Testis (tissue), 3 donors: ENCODE data around the gene MEF2A. TPM values are rescaled to one million over a fixed set of nuclear protein-coding genes. Genes with fewer than 3 reads are reported as not detected.

Source experiments
- DNase-seq: peaks from one replicate; pipeline ENCODE4 v3.0.0-alpha.2; 2019
- H3K27ac ChIP-seq, 2 donors: fragments of 200-600 bp; sonication (generic); one replicate each; pipeline ENCODE4 v1.5.1; 2019
- H3K27me3 ChIP-seq: fragments of 200-600 bp; sonication (generic); one replicate; pipeline ENCODE4 v1.5.1; 2019
- H3K36me3 ChIP-seq: fragments of 200-600 bp; sonication (generic); one replicate; pipeline ENCODE4 v1.5.1; 2017; ENCODE audit warnings: low read depth; ENCODE audit errors: missing control alignments
- H3K4me1 ChIP-seq: fragments of 200-600 bp; sonication (generic); one replicate; pipeline ENCODE4 v1.5.1; 2019
- H3K4me3 ChIP-seq, 2 donors: fragments of 200-600 bp; sonication (generic); one replicate each; pipeline ENCODE4 v1.5.1; 2017 to 2019
- H3K9me3 ChIP-seq: fragments of 200-600 bp; sonication (generic); one replicate; pipeline ENCODE4 v1.5.1; 2017
- POLR2A ChIP-seq: fragments of 450-650 bp; IDR thresholded peaks from one replicate; pipeline ENCODE4 v1.6.1; 2017; ENCODE audit warnings: antibody characterized with exemption, mild to moderate bottlenecking, moderate library complexity
- WGBS, 2 donors: methylation state at CpG; one replicate each; pipeline ENCODE4 v1.1.5; 2018; 5-methylcytosine and 5-hydroxymethylcytosine counted together
- intact Hi-C: fragments of 100-400 bp; cut with DNase I; formaldehyde crosslinking; loops from one replicate; pipeline ENCODE4 v1.15.1; 2023; ENCODE audit warnings: low total_unique reads
- polyA plus RNA-seq: library from polyadenylated mRNA; stranded (reverse); fragments of 350-450 nt; fragmentation: Illumina TruSeq; extraction: RNeasy Lipid Tissue Mini Kit (QIAGEN cat#74804); gene quantifications from one replicate; pipeline ENCODE4 v1.2.3, GENCODE V29; 2014; ENCODE audit warnings: low read depth, low replicate concordance; ENCODE audit not compliant: insufficient read depth
- small RNA-seq, 2 donors: library from RNA; depleted of rRNA; stranded (forward); fragments of <200 nt; gene quantifications; one replicate each; pipeline ENCODE3, GENCODE V24; 2016
- total RNA-seq, 2 donors: library from RNA; depleted of rRNA; stranded (reverse); fragments of >200 nt; gene quantifications; one replicate each; pipeline ENCODE4 v1.2.3, GENCODE V29; 2016
- TF ChIP-seq, protein P1 (sequence below), 3 experiments: fragments of 450-650 bp in 2 of 3; fragments of 200-600 bp in 1 of 3; sonication (generic) in 1 of 3; IDR thresholded peaks; one replicate each; pipeline ENCODE4 v1.5.1; 2016 to 2019; ENCODE audit warnings: antibody characterized with exemption in 3 of 3, mild to moderate bottlenecking in 2 of 3, moderate library complexity in 1 of 3

Gene MEF2A
- total and polyA plus RNA-seq, 3 donors from 2014 or later: 33.7 to 68.9 (median 67.9) TPM

DNA sequence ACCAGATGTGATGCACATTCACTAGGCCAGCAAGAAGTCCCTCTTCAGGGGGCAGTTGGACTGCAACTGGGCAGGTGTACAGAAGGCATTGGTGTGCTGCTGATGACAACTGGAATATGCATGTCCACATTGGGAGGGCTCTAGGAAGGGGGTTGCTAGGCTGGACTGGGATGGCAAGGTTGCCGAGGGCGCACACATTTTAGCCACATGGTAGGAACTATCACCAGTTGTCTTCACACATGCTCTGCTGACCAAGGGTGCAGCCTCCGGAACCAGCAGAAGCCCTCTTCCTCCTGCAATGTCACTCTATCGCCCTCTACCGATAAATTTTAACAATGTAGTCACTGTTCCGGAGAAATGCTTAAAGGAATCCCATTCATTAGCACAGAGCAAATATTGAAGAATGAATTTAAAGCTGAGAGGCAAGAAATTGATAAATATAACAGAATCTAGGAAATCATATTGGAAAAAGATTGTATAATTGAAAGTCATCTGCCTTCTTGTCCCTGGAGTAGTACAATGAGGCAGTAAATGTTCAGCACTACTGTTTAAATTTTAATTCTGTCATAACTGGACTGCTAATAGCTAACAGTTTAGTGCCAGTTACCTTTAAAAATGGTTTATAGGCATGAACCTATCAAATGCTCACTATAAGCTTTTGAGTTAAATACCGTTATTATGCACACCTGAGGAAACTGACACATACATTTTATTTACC, 190.1 kb downstream of the MEF2A start:
- TF ChIP-seq, protein P1, sequence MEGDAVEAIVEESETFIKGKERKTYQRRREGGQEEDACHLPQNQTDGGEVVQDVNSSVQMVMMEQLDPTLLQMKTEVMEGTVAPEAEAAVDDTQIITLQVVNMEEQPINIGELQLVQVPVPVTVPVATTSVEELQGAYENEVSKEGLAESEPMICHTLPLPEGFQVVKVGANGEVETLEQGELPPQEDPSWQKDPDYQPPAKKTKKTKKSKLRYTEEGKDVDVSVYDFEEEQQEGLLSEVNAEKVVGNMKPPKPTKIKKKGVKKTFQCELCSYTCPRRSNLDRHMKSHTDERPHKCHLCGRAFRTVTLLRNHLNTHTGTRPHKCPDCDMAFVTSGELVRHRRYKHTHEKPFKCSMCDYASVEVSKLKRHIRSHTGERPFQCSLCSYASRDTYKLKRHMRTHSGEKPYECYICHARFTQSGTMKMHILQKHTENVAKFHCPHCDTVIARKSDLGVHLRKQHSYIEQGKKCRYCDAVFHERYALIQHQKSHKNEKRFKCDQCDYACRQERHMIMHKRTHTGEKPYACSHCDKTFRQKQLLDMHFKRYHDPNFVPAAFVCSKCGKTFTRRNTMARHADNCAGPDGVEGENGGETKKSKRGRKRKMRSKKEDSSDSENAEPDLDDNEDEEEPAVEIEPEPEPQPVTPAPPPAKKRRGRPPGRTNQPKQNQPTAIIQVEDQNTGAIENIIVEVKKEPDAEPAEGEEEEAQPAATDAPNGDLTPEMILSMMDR (IDR thresholded peaks at IDR 0.05): peak; percentile 67 to 75 (median 70)
- no peak for TF ChIP-seq POLR2A
- Histone ChIP-seq H3K27ac (no peak overlapping the region), H3K4me1 (no peaks in the 10 kb centered on the region), H3K36me3 (no peaks in the 10 kb centered on the region), H3K27me3 (no peaks in the 10 kb centered on the region), H3K9me3 (no peaks in the 10 kb centered on the region), H3K4me3 (no peak overlapping the region)
- intact Hi-C loops: no loop called here
- 16 to 20% methylated on average over 7 of the region's 7 CpGs for WGBS, 2 donors
- peak; percentile 64 for DNase-seq

DNA sequence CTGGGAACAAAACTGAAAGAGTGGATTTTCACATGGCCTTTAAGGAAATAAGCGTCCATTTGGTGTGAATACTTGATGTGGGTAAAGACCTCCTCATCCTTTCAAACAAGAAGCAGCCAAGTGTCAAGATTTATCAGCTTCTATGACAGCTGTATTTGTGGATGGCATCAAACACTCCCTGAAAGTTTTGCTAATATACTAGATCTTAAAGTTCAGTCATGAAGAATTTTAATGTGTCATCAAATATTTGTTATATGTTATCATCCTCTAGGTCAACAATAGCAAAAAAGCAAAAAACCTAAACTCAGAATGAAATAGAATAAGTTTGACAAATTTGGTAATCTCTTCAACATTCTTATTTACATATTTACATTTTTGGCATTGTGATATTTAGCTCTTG, 196.5 kb downstream of the MEF2A start:
- Histone ChIP-seq H3K4me1 (no peaks in the 10 kb centered on the region), H3K9me3 (no peaks in the 10 kb centered on the region), H3K27ac (no peak overlapping the region), H3K4me3 (no peak overlapping the region), H3K27me3 (no peaks in the 10 kb centered on the region), H3K36me3 (no peaks in the 10 kb centered on the region)
- TF ChIP-seq, protein P1 (IDR thresholded peaks at IDR 0.05): no peak
- TF ChIP-seq POLR2A: no peak
- 97 to 100% methylated on average over 1 of the region's 1 CpG for WGBS, 2 donors
- DNase-seq: no peak
- intact Hi-C loops: no loop called here

DNA sequence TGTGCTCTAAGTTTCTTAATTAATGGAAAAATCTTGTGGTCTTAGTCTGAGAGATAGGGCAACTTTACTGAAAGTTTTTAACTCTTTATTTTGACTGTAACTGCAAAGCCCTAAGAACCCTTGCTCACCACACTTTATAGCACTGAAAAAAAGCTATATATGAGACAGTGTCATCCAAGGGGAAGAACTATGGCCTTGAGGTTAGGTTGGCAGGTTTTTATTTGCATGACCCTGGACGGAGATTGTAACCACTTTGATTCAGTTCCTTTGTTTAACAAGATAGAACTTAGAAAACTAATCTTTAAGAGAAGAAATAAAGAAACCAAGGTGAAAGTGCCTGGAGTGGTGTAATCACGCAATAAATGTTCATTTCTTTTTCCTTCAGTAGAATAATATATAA, 198.0 kb downstream of the MEF2A start:
- intact Hi-C loops: no loop called here
- no peak for DNase-seq
- Histone ChIP-seq H3K27ac (no peak overlapping the region), H3K27me3 (no peaks in the 10 kb centered on the region), H3K4me1 (no peaks in the 10 kb centered on the region), H3K36me3 (no peaks in the 10 kb centered on the region), H3K4me3 (no peak overlapping the region), H3K9me3 (no peaks in the 10 kb centered on the region)
- no peak for TF ChIP-seq POLR2A
- TF ChIP-seq, protein P1 (IDR thresholded peaks at IDR 0.05): no peak
- 61 to 84% methylated on average over 2 of the region's 2 CpGs for WGBS, 2 donors

DNA sequence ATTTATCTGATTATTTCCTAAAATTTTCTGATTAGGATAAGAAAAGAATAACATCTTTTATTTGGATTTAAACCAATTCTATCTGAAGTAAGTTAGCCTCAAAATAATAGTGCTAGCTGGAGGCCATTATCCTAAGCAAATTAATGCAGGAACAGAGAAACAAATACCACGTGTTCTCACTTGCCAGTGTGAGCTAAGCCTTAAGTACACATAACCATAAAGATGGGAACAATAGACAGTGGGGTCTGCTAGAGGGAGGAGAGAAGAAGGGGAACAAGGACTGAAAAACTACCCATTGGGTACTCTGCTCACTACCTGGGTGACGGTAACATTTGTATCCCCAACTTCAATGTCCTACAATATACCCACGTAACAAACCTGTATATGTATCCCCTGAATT, 198.7 kb downstream of the MEF2A start:
- intact Hi-C loops: no loop called here
- Histone ChIP-seq H3K9me3 (no peaks in the 10 kb centered on the region), H3K4me1 (no peaks in the 10 kb centered on the region), H3K4me3 (no peak overlapping the region), H3K27me3 (no peaks in the 10 kb centered on the region), H3K36me3 (no peaks in the 10 kb centered on the region), H3K27ac (no peak overlapping the region)
- no peak for TF ChIP-seq POLR2A
- TF ChIP-seq, protein P1 (IDR thresholded peaks at IDR 0.05): no peak
- 88 to 92% methylated on average over 3 of the region's 3 CpGs for WGBS, 2 donors
- no peak for DNase-seq

Small RNA genes within 50 kb of the gene (small RNA-seq; reads per million reads assigned to genes)
- gene RF00019: 0 reads per million in 2 donors

Other genes starting within 250 kb of the MEF2A start
- 10 to 100 TPM; 23.6 to 27.1 TPM for gene LYSMD4, start 167.5 kb downstream of the MEF2A start, total RNA-seq
- gene LYSMD4, start 167.5 kb downstream of the MEF2A start, polyA plus RNA-seq: 13.2 TPM